HL-60 (cell line): ENCODE measurements around the gene HCN4.

Experiments
- DNase-seq, 2 experiments: peaks; one replicate each; pipeline ENCODE4 v3.0.0-alpha.2; 2010 to 2020; ENCODE audit warnings: low read depth in 1 of 2, low spot score in 1 of 2
- H3K27ac ChIP-seq: fragments of 250-450 bp; sonication (Bioruptor Pico); replicated peaks from 2 replicates; pipeline ENCODE4 v1.5.1; 2020; ENCODE audit warnings: mild to moderate bottlenecking, moderate library complexity
- H3K27me3 ChIP-seq: fragments of 250-450 bp; sonication (Bioruptor Pico); 2 replicates; pipeline ENCODE4 v1.5.1; 2021; ENCODE audit warnings: mild to moderate bottlenecking, moderate library complexity; ENCODE audit not compliant: insufficient read depth, poor library complexity, severe bottlenecking
- H3K4me3 ChIP-seq: replicated peaks from 2 replicates; pipeline ENCODE4 v1.5.1; 2011; ENCODE audit warnings: mild to moderate bottlenecking, control low read depth, low read length; ENCODE audit not compliant: insufficient read depth
- GABPA ChIP-seq: IDR thresholded peaks from 2 replicates; pipeline ENCODE4 v1.6.1; 2012; ENCODE audit warnings: low read depth
- POLR2AphosphoS5 ChIP-seq: IDR thresholded peaks from 2 replicates; pipeline ENCODE4 v1.6.1; 2012; ENCODE audit warnings: low read depth
- SPI1 ChIP-seq: IDR thresholded peaks from 2 replicates; pipeline ENCODE4 v1.6.1; 2012; ENCODE audit warnings: low read depth, mild to moderate bottlenecking, borderline replicate concordance
- TF ChIP-seq, protein P1 (sequence below): IDR thresholded peaks from 2 replicates; pipeline ENCODE4 v1.6.1; 2012; ENCODE audit warnings: low read depth; ENCODE audit not compliant: insufficient replicate concordance
- TF ChIP-seq, protein P2 (sequence below): IDR thresholded peaks from one replicate; pipeline ENCODE4 v1.5.1; 2011; ENCODE audit warnings: low read length, control low read depth, inconsistent platforms; ENCODE audit not compliant: insufficient read depth

Gene HCN4

DNA sequence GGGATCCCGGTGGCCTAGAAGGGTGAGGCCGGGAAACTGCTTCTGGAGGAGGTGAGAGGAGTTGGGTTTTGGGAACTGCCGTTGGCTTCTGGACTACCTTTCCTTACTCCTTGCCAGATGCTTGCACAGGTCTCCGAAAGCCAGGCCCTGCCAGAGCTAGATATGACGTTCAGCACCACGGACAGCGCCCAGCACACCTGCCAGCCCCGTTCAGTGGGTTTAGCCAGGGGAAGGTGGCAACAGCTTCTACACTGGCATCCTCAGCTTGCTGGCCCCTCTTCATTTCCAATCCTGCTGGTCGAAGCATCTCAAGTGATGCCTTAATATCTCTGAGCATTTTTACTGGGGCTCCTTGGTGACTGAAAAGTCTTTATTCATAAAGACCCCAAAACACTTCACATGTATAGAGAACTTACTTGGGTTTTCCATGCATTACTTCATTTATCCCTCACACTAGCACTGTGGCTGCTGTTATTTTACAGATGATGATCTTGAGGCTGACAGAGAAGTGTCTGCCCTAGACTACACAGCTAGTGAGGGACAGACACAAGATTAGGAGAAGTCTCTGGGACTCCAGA, 21.9 kb downstream of the HCN4 start:
- DNase-seq = peak; percentile 9 to 14
- TF ChIP-seq GABPA = no peak
- TF ChIP-seq, protein P1, sequence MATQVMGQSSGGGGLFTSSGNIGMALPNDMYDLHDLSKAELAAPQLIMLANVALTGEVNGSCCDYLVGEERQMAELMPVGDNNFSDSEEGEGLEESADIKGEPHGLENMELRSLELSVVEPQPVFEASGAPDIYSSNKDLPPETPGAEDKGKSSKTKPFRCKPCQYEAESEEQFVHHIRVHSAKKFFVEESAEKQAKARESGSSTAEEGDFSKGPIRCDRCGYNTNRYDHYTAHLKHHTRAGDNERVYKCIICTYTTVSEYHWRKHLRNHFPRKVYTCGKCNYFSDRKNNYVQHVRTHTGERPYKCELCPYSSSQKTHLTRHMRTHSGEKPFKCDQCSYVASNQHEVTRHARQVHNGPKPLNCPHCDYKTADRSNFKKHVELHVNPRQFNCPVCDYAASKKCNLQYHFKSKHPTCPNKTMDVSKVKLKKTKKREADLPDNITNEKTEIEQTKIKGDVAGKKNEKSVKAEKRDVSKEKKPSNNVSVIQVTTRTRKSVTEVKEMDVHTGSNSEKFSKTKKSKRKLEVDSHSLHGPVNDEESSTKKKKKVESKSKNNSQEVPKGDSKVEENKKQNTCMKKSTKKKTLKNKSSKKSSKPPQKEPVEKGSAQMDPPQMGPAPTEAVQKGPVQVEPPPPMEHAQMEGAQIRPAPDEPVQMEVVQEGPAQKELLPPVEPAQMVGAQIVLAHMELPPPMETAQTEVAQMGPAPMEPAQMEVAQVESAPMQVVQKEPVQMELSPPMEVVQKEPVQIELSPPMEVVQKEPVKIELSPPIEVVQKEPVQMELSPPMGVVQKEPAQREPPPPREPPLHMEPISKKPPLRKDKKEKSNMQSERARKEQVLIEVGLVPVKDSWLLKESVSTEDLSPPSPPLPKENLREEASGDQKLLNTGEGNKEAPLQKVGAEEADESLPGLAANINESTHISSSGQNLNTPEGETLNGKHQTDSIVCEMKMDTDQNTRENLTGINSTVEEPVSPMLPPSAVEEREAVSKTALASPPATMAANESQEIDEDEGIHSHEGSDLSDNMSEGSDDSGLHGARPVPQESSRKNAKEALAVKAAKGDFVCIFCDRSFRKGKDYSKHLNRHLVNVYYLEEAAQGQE = peak; percentile 99
- TF ChIP-seq SPI1 = no peak
- TF ChIP-seq, protein P2, sequence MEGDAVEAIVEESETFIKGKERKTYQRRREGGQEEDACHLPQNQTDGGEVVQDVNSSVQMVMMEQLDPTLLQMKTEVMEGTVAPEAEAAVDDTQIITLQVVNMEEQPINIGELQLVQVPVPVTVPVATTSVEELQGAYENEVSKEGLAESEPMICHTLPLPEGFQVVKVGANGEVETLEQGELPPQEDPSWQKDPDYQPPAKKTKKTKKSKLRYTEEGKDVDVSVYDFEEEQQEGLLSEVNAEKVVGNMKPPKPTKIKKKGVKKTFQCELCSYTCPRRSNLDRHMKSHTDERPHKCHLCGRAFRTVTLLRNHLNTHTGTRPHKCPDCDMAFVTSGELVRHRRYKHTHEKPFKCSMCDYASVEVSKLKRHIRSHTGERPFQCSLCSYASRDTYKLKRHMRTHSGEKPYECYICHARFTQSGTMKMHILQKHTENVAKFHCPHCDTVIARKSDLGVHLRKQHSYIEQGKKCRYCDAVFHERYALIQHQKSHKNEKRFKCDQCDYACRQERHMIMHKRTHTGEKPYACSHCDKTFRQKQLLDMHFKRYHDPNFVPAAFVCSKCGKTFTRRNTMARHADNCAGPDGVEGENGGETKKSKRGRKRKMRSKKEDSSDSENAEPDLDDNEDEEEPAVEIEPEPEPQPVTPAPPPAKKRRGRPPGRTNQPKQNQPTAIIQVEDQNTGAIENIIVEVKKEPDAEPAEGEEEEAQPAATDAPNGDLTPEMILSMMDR = no peak
- Histone ChIP-seq H3K27me3 (no peaks in the 10 kb centered on the region), H3K4me3 (no peak overlapping the region), H3K27ac (no peak overlapping the region)

DNA sequence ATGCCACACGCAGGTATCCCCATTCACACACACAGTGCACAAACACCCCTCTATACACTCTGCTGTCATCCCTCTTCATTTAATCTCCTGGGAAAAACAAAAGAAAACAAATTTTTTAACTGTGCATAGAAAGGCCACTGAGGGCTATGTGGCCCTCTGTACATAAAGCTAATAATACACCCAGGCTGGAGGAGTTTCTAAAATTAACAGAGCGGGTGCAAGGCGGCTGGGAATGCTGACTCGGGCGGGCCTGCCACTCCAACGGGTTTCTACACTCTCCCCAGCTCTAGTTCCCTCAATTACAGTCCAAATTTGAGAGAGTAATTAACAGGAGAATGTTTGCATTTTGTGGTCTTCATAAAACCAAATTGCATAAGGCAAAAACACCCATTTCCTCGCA, 23.1 kb downstream of the HCN4 start:
- no peaks in the 10 kb centered on the region for H3K27me3 ChIP-seq
- TF ChIP-seq POLR2AphosphoS5 (no peak), SPI1 (no peak), GABPA (no peak)
- TF ChIP-seq, protein P2 = no peak
- TF ChIP-seq, protein P1 = no peak
- no peak for DNase-seq
- H3K27ac ChIP-seq = no peak overlapping the region
- no peak overlapping the region for H3K4me3 ChIP-seq

DNA sequence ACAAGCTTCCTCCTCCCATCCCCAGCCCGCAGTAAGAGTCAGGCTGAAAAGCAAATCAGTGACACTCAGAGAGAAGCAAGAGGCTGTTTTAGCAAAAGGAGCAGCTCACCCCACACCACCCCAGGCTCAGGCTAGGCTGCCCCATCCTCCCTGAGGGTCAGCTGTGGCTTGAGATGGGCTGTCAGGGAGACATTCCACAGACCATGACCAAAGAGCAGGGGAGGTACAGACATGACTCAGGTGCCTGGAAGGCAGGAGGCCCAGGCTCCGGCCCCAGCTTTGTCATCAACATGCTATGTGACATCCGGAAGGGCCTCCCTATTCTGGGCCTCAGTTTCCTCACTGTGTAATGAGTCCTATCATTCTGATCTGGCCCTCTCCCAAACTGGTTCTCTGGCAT, 24.7 kb downstream of the HCN4 start:
- H3K27me3 ChIP-seq = no peaks in the 10 kb centered on the region
- no peak for DNase-seq
- no peak overlapping the region for H3K27ac ChIP-seq
- H3K4me3 ChIP-seq = no peak overlapping the region
- TF ChIP-seq GABPA = no peak
- TF ChIP-seq SPI1 = no peak
- TF ChIP-seq, protein P2 = no peak
- TF ChIP-seq, protein P1 = no peak
- TF ChIP-seq POLR2AphosphoS5 = no peak
